T47D (cell line): Measurements from ENCODE around the gene DPP3.
A peak's percentile ranks its signal among the peaks of the same experiment; 100 is the strongest.
"Not testable (repeated sequence)": the region's sequence is repeated elsewhere in the genome, so short reads cannot be mapped to it uniquely, and the experiment has no call there.

ENCODE experiments used
- DNase-seq, 2 experiments: peaks; one replicate each; pipeline versions ENCODE4 v3.0.0 to v3.0.0-alpha.2; 2011 to 2012; ENCODE audit warnings: low read depth in 1 of 2, low spot score in 1 of 2
- JUND ChIP-seq: IDR thresholded peaks from 2 replicates; pipeline ENCODE4 v1.6.1; 2012; ENCODE audit warnings: low read depth
- in situ Hi-C: cut with HindIII; loops from 2 replicates; pipeline ENCODE4 v1.10.0; 2016; ENCODE audit warnings: low sequenced_read_pairs, low pct_unique_long_range_greater_than_20kb

Gene DPP3

DNA sequence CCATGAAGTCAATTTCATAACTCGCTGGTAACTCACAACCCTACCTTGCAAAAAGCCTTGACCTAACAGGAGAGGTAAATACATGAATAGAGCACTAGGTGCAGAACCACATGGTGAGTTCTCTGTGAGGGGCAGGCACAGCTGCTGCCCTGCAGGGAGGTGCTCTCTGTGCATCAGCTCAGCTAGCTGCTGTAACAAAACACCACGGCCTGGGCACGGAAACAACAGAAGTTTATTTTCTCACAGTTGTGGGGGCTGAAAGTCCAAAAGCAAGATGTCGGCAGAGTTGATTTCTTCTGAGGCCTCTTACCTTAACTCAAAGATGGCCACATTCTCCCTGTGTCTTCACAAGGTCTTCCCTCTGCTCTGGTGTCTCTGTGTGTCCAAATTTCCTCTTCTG lies 28.6 kb upstream of the DPP3 start:
- no peak for TF ChIP-seq JUND
- DNase-seq, result no peak
- in situ Hi-C loops, result no loop called here

DNA sequence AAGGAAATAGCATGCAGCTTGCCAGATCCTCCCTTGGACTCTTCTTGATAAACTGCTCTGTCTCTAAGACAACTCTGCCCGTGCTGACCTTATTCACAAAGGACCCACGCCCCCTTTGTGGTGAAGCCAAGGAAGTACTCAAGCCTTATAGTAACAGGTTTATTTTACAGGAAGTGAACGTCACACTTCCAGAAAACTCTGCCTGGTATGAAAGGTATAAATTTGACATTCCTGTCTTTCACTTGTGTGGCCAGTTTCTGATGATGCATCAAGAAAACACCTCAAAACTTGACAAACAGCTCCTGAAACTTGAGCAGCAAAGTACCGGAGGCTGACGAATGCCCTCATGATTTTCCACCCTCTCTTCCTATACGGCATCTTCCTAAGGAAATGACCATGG lies 26.0 kb upstream of the DPP3 start:
- no peak for TF ChIP-seq JUND
- DNase-seq, result peak in 1 of 2 experiments; percentile 51
- in situ Hi-C loops, result no loop called here

DNA sequence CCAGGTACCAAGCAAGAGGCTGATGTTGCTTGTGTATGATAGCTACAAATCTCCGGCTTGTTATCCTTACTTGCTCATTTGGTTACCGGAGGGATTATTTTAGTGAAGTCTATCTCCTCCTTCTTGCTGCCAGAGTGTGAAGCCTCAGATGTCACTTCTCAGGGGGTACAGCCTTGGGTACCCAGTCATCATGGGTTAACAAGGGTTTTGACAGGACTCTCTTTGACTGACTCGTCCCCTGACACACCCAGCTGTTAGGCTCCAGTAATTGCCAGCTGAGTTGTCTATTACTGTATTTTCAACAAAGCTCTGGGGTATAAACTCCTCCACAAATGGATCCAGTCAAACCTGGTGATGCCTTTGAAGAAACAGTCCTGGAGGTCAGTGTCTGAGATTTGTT lies 25.4 kb upstream of the DPP3 start:
- in situ Hi-C loops, result no loop called here
- DNase-seq, result no peak
- no peak for TF ChIP-seq JUND

DNA sequence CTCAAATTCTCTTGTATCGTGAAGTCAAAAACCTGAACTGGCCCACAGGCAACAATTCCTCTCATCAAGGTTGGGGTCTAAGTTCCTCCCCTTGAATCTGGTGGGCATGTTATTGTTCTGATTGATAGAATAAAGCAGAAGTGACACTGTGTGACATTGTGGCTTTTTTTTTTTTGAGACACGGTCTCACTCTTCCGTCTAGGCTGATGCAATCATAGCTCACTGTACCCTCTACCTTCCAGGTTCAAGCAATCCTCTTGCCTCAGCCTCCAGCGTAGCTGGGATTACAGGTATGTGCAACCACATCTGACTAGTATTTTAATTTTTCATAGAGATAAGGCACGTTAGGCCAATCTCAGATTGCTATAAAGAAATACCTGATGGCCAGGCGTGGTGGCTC lies 22.4 kb upstream of the DPP3 start:
- in situ Hi-C loops, result no loop called here
- DNase-seq, result no peak
- no peak for TF ChIP-seq JUND

DNA sequence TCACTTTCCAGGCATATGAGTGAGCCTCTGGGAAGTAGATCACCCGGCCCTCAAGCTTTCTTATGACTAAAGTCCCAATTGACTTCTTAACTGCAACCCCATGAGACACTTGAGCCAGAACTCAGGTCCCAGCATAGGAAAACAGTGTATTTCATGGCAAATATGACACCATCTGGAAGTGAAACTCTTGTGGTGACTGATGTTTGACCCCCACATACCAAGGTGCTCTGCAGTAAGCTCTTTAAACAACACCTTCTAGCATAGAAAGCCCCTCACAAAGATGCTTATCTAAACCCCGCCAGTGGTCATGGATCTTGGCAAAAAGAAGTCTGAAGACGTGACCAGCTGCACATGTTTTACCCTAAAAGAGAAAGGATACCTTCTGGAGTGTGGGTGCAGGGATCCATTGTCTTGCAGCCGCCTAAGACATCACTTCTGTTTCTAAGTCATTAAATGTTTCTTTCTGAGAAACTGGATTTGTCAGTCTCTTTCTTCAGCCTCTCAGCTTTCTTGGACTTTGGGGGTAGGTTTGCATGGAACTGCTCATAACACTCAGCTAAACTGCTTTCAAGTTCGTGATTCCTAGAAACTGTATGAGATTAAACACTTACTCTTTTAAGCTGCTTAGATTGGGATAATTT lies 21.0 kb upstream of the DPP3 start:
- TF ChIP-seq JUND, result no peak
- in situ Hi-C loops, result no loop called here
- no peak for DNase-seq

DNA sequence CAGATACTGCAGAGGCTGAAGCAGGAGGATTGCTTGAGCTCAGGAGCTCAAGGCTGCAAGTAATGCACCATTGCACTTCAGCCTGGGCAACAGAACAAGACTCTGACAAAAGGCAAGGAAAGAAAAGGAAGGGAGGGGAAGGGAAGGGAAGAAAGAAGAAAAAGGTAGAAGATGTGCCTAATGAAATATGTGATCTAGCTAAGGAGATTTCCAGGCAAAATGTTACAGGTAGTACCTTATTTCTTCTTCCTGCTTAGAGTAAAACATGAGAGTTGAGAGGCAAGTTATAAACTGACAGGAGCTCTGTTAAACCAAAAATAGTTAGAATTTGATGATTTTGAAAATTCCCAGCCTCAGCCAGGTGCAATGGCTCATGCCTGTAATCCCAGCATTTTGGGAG lies 18.2 kb upstream of the DPP3 start:
- TF ChIP-seq JUND, result no peak
- no peak for DNase-seq
- in situ Hi-C loops, result no loop called here

DNA sequence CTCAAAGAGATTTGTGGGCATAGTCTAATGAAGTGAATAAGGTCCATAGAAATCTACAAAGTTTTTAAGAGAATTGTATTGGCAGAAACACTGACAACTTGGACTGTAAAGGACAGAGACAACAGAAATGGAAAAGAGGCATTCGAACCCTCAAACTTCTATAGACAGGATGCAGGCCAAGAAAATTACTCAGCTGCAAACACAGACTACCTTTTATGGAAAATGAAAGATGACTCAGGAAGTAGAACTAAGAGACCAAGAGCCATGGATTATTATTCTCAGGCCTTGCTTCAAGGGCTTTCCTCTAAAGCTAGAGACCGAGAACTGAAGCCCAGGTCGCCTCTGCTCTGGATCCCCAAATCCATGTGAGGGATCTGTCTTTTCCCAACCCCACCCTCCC lies 17.3 kb upstream of the DPP3 start:
- in situ Hi-C loops, result no loop called here
- DNase-seq, result no peak
- no peak for TF ChIP-seq JUND

DNA sequence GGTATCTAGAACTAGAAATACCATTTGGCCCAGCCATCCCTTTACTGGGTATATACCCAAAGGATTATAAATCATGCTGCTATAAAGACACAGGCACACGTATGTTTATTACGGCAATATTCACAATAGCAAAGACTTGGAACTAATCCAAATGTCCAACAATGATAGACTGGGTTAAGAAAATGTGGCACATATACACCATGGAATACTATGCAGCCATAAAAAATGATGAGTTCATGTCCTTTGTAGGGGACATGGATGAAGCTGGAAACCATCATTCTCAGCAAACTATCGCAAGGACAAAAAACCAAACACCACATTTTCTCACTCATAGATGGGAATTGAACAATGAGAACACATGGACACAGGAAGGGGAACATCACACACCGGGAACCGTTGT lies 16.1 kb upstream of the DPP3 start:
- in situ Hi-C loops, DNase-seq: not testable (repeated sequence)

DNA sequence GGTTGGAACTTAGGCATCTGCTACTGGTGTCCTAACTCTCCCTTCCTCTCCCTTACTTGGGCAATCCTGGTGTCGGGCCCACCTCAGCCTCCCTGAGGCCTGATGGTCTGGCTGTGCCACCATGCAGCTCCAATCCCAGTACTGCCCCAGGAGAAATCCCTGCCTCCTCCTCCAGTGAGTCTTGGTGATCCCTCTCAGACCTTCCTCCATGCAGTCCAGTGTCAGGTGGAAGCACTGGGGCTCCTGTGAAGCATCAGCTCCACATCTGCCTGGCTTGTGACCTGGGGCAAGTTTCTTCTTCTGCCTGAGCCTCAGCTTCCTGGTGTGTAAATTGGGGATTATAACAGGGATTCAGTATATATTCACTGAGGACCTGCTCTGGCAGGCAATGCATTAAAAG lies 15.3 kb upstream of the DPP3 start:
- DNase-seq, result no peak
- in situ Hi-C loops, result no loop called here
- TF ChIP-seq JUND, result no peak

DNA sequence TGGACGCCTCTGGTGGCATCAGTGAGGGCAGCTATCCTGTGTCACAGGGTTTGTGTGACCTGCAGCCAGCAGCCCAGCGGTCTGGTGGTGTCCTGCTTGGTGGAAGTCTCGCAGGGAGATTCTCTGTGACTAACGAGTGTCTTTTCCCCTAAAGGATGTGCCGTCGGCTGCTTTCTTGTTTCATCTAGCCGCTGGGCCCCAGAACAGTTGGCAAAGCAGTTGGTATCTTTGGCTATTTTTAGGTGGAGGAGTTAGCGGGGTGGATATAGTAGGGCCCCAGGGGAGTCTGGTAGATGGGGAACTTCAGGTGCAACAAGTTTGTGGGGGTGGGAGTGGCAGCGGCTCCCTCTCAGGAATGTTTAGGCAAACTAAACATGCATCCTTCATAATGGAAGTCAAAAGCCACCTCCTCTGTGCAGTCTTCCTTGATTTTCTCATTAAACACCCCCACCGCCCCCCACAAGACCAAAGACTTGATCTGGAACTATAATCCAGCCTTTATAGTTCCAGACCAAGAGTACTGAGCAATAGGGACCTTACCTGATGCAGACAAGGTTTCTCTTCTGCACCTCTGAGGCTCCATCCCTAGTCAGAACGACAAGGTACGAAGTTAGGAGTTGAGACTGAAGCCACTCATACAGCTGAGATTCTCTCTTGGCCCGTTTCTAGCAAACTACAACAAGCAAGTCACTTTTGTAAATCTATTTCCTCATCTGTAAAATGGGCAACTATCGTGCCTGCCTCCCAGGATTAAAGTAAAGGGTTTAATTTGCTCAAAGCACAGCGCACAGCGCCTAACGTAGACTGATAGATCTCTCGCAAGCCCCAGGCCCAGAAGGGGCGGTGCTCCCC lies 14.6 kb upstream of the DPP3 start:
- in situ Hi-C loops, result no loop called here
- no peak for DNase-seq
- TF ChIP-seq JUND, result no peak

DNA sequence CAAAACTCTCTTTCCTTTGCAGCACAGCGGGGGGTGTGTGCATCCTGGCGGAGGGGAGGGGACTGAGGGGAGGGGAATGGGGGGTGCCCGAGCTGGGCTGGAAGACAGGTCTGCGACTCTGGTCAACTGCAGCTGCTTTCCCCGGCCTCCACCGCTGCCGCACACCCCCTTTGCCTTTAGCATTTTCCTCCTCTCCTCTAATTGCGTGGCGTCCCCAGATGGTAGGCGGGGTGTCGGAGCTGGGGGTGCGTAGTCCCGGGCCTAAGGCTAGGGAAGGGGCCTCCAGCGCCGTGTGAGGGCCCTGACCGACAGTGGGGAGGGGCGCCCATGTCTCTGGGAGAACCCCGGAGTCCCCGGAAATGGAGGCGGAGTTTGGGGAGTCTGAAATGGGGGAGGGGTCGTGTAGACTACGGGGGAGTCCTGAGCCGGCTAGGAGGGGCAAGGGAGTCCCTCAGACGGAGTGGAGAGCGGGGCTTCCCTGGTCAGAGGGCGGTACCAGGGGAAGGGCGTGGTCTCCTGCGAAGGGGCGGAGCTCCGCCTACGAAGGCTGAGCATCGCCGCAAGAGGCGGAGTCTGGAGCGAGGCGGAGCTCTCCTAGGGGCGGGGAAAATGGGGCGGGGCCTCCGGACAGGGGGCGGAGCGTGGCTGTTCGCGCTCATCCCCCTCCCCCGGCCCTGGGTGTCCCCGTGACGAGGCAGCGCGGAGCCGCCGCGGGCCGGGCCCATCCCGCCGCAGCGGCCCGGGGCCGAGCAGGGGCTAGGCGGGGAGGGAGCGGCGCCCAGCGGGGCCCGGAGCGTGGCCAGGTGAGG lies 13.8 kb upstream of the DPP3 start, which contains the start of gene PELI3:
Gene PELI3, plus strand, starts transcription at position 681 of the 809 bp plus-strand sequence. CDS start 1,224 bp downstream, outside the sequence.
- peak; percentile 93 to 95 for DNase-seq
- in situ Hi-C loops, result no loop called here
- no peak for TF ChIP-seq JUND

DNA sequence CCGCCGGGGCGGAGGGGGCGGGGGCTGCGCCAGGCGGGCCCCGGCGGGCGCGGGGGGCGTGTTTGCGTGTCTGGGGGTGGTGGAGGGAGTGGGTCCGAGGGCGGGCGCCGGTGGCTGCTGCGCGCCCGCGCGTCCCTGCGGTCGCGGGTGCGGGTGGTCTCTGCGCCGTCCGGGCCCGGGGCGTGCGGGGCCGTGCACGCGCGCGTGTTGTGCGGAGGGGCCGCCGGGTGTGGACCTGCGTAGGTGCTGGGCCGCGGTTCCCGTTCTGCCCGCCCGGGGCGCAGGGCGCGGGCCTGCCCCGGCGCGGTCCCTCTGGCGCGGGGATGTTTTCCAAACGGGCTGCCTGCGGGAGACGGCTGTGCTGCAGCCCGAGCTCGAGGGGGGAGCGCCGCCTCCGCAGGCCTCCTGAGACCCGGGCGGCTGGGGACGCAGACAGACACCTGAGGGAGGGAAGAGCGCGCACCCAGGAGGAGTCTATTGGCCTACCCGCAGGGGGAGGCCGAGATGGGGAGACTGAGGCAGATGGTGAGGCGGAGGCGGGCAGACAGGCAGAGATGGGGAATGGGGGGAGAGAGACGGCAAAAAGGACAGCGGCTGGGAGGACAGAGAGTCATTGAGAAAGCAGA lies 13.1 kb upstream of the DPP3 start:
- in situ Hi-C loops, result no loop called here
- peak; percentile 61 to 68 for DNase-seq
- TF ChIP-seq JUND, result no peak
